ENCODE measurements around the gene SETD7. TPM values are rescaled to one million over a fixed set of nuclear protein-coding genes. Genes with fewer than 3 reads are reported as not detected.

SETD7 gene
- total RNA-seq, 1 experiment from 2014 or later = 21.3 TPM

DNA sequence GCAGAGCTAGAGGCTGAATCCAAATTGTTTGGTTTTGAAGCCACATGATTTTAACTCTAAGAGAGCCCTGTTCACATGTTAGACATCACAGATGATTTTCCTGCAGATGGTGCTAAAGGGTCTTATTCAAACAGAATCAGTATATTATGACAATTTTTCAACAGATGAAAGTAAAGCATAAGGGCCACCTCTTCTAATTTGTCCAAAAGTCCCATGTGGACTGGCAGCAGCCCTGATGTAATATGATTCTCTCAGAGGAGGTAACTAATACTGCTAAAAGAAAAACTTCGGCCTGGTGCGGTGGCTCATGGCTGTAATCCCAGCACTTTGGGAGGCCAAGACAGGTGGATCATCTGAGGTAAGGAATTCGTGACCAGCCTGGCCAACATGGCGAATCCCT lies 26.0 kb upstream of the SETD7 start:
- peak; percentile 21 for DNase-seq (ENCODE audit: low read depth, low spot score)
- in situ Hi-C loops (cut with HindIII; ENCODE audit: low pct_unique_long_range_greater_than_20kb, low sequenced_read_pairs) = no loop called here

DNA sequence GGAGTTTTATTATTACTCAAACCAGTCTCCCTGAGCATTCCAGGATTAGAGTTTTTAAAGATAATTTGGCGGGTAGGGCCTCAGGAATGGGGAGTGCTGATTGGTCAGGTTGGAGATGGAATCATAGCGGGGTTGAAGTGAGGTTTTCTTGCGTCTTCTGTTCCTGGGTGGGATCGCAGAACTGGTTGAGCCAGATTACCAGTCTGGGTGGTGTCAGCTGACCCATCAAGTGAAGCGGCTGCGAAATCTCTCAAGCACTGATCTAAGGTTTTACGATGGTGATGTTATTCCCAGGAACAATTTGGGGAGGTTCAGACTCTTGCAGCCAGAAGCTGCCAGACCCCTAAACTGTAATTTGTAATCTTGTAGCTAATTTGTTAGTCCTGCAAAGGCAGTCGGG lies 25.1 kb upstream of the SETD7 start:
- DNase-seq (ENCODE audit: low read depth, low spot score) = no peak
- in situ Hi-C loops (cut with HindIII; ENCODE audit: low pct_unique_long_range_greater_than_20kb, low sequenced_read_pairs) = no loop called here

DNA sequence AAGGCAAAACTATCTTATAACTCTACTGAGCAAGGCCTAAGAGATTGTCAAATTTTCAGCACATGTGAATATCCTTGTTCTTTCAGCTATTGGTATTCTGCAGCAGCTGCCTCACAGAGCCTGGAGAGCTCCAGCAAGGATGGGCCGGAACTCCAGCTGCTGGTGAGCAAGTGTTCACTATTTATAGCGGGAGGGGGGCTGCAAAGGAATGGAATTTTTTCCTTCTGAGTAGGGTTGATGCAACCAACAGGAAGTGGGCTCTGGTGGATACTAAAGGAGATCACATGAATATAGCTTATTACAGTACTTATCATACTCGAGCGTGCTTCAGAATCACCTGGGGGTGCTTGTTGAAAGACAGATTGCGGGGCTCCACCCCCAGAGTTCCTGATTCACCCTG lies 20.2 kb upstream of the SETD7 start:
- DNase-seq (ENCODE audit: low read depth, low spot score) = no peak
- in situ Hi-C loops (cut with HindIII; ENCODE audit: low pct_unique_long_range_greater_than_20kb, low sequenced_read_pairs) = no loop called here

DNA sequence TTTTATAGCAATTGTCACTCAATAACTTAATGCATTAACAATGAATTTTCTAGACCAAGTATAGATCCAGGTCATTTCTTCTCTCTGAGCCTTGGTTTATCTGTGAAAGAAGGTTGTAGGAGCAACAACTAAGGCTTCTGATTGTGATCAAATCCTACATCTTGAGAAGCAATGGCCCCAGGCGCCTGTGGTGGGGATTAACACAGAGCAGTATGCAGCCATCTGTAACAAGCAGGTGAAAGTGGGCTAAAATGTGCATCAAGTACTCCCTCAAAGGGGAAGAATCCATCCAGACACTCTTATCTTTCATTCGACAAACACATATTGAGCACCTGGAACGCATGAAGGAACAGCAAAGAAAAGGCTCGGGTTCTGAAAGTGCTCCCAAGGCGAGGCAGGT lies 19.1 kb upstream of the SETD7 start:
- no peak for DNase-seq (ENCODE audit: low read depth, low spot score)
- in situ Hi-C loops (cut with HindIII; ENCODE audit: low pct_unique_long_range_greater_than_20kb, low sequenced_read_pairs) = no loop called here

DNA sequence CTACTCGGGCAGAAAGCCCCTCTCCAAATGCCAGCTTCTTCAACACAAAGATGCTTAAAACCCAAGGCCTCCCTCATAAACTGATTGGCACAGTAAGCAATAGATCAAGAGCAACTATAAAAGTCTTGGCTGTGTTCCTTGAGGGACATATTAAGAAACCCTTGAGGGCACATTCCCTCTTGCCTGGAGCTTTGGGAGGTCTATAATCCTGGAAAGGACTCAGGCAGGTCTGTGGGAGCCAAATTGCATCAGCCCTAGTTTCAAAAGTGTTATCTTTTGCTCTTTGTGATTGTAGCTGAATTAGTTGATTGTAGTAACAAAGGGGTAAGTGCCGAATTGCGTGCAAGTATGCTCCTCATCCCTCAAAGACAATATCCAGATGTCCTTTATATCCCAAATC lies 18.6 kb upstream of the SETD7 start:
- in situ Hi-C loops (cut with HindIII; ENCODE audit: low pct_unique_long_range_greater_than_20kb, low sequenced_read_pairs) = no loop called here
- DNase-seq (ENCODE audit: low read depth, low spot score) = no peak

DNA sequence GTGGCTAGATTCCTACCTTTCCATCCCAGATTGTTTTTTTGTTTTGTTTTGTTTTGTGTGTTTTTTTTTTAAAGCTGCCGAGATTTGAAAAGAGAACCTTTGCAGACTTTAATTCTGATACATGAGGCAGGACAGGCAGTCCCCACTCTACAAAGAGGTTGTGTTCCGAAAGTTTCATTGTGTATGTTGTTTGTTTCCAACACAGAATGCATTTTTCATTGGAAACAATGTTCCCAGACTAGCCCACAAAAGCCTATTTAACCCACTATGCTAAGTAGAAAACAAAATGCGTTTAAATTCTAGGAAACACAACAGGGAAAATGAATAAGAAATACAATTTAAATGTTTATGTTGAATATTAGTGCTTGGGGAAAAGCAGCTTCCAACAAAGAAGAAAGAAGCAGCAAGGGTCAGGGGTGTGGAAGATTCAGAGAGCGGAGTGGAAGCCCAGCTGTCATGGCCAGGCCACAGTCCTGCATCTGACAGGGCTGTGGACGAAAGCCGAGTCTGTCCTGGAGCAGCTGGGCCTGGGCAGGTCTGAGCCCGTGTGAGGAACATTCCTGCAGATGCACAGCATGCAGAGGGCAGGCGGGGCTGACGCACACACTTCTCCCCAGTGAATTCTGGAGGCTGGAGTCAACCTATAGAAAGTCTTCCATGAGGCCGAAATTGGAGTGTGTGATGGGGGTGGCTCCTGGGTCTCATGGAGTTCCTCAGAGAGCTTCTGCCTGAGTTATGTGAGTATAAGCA lies 12.4 kb upstream of the SETD7 start:
- no peak for DNase-seq (ENCODE audit: low read depth, low spot score)
- in situ Hi-C loops (cut with HindIII; ENCODE audit: low pct_unique_long_range_greater_than_20kb, low sequenced_read_pairs) = no loop called here

DNA sequence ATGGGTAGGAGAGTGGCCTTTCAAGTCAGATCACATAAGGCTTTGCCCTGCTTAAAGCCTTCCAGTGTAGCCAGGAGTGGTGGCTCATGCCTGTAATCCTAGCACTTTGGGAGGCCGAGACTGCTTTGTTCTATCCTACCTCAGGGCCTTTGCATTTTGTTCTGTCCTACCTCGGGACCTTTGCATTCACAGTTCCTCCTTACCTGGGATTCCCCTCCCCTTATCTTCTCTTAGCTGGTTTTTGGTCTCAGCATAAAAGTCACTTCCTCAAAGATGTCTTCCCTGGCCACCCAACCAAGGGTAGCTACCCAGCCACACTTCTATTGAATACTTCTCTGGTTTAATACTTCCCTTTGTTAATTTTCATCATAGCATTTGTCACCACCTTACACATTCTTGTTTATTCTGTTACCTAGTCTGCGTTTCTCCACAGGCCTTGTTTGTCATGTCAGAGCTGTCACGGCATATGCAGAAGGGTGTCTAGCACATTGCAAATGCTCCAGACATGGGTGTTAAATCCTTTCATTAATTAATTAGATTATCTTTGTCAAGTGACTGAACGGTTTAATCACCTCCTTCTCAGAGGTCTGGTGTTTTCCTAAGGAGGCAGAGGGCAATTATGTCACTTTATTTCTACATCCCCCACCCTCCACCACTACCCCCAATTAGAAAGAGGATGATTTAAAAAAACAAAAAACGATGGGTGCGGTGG lies 11.3 kb upstream of the SETD7 start:
- no peak for DNase-seq (ENCODE audit: low read depth, low spot score)
- in situ Hi-C loops (cut with HindIII; ENCODE audit: low pct_unique_long_range_greater_than_20kb, low sequenced_read_pairs) = no loop called here

DNA sequence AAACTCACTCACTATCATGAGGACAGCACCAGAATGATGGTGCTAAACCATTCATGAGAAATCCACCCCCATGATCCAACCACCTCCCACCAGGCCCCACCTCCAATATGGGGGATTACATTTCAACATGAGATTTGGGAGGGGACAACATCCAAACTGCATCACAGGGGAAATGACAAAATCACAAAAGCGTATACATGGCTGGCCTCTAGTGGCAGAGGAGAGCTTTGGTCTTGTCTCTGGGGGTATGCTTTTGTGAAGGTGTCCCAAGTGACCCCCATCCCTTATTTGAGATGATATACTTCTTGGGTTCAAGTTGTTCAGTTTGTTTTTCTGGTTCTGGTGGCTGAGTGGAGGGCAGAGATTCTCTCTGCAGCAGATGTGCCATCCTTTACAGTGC lies 8.5 kb upstream of the SETD7 start:
- no peak for DNase-seq (ENCODE audit: low read depth, low spot score)
- in situ Hi-C loops (cut with HindIII; ENCODE audit: low pct_unique_long_range_greater_than_20kb, low sequenced_read_pairs) = no loop called here

DNA sequence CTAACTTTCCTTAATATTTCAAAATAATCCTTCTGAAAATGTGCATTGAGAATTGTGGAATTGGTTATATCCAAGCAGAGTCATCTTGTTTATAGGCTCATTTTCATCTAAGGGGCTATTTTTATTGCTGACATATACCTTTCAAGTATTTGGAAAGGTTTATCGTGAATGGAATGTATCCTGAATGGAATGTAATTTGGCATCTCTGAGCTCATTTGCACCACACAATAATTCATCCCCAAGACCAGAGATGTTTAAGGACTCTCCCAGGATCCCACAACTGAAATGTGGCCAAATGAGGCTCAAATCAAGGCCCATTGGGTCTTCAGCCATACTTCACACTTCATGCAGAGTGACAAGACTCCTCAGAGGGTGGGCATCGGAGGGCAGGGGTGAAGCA lies 7.5 kb upstream of the SETD7 start:
- in situ Hi-C loops (cut with HindIII; ENCODE audit: low pct_unique_long_range_greater_than_20kb, low sequenced_read_pairs) = no loop called here

DNA sequence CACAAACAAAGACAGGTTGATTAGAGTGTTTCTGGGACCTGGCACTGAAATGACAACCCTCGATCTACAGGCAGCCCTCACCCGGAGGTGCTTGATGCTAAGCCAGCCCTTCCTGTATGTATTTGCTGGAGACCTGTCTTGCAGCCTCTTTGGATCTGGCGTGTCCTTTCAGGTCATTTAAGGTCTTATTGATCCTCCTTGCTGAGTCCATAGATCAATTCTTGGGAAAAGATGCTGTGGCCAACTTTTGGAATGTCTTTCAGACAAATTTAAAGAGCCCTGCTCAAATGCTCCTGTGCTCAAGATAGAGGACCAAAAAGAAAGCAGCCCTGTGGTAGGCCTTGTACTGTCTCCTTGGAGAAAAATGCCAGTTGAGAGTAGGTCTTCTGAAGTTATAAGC lies 6.8 kb upstream of the SETD7 start:
- in situ Hi-C loops (cut with HindIII; ENCODE audit: low pct_unique_long_range_greater_than_20kb, low sequenced_read_pairs) = no loop called here
- DNase-seq (ENCODE audit: low read depth, low spot score) = no peak

More for the DNA sequence above, 7.5 kb upstream of the SETD7 start:
- DNase-seq (ENCODE audit: low read depth, low spot score) = no peak

DNA sequence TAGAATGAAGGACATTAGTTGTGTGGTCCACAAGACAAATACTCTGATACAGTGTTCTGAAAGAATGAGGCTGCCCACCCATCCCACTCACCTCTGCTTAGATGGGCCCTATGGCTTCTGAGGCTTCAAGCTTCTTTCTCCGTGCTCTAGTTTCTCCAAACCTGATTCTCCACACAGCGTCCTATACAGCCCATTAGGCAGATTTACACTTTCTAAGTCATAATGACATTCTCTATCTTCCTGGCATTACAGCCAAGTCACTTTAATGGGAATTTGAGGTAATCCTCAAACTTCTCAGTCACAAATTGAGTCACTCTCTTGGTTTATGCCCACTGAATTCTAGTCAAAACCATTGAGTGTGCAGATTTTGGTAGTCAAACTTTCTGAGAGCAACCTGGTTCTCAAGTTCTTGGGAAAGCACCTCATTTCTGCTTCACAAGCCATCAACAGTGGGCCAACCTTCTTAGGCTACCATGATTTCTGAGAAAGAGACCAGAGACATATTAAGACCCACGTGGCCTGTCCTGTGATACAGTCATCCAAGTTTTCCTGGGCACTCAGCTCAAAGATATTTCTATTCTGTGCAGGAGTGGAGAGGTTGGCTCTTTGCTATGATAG lies 6.2 kb upstream of the SETD7 start:
- peak; percentile 30 for DNase-seq (ENCODE audit: low read depth, low spot score)
- in situ Hi-C loops (cut with HindIII; ENCODE audit: low pct_unique_long_range_greater_than_20kb, low sequenced_read_pairs) = no loop called here

DNA sequence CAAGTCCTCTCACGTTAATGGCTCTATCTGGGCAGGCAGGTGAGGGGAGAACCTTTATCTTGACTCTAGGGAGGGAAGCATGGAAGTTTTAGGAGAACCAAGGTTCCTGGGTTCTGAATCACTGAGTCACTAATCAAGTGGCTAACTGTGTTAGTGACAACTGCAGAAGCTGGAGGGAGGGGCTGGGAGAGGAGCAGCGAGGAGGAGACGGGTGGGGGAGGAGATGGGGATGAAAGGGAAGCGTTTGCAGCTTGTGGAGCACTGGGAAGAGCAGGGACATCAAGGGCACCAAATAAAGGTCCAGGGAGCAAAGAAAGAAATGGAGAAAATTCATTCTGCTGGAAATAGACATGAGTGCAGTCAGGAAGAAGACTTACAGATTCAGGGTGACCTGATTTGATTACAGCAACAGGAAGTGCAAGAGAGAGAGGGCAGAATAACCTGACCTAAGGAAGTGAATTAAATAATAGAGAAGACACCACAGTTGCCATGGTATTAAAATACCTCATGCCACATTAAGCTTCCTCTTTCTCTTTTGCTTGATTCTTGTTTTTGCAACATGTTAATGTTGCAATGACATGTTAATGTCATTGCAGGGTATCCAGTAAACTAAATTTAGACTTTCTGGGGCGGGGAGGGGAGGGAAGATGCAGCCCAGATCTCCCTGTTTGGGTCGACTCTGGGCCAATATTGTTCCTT lies 4.5 kb upstream of the SETD7 start:
- in situ Hi-C loops (cut with HindIII; ENCODE audit: low pct_unique_long_range_greater_than_20kb, low sequenced_read_pairs) = no loop called here

DNA sequence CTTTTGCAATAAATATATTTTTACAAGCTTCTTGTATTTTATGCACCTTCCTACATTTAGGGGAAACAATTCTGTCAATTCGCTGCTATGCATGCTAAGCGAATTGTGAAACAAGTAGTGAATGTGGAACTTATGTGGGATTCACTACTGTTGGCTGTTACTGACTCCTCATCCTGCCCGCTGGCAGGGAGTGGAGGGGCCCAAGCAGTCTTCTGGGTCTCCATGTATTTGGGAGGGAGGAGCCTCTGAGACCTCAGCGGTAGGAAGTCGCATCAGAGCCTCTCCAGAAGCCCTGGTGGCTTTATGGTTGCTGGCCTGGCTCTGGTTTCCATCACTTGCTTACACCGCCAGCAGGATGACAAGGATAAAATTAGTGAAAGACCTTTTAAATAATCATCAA lies 3.7 kb upstream of the SETD7 start:
- in situ Hi-C loops (cut with HindIII; ENCODE audit: low pct_unique_long_range_greater_than_20kb, low sequenced_read_pairs) = no loop called here
- DNase-seq (ENCODE audit: low read depth, low spot score) = no peak

More for the DNA sequence above, 4.5 kb upstream of the SETD7 start:
- DNase-seq (ENCODE audit: low read depth, low spot score) = no peak

DNA sequence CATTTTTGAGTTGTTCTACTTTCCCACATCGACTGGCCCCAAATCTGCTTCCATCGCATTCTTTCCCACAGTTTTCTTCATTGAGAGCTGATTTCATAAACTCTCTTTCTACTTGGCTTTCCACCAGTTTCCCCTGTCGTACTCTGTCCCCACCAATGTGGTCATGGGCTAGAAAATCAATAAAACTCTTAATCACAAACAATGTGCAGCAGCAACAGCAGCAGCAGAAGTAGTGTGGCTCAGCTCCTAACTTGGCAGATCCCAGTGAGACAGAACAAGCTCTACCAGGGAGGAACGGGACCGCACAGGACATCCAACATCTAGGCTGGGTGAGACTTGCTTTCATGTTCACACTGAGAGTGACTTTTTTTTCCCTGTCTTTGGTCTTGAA lies 3.1 kb upstream of the SETD7 start:
- no peak for DNase-seq (ENCODE audit: low read depth, low spot score)
- in situ Hi-C loops (cut with HindIII; ENCODE audit: low pct_unique_long_range_greater_than_20kb, low sequenced_read_pairs) = no loop called here

DNA sequence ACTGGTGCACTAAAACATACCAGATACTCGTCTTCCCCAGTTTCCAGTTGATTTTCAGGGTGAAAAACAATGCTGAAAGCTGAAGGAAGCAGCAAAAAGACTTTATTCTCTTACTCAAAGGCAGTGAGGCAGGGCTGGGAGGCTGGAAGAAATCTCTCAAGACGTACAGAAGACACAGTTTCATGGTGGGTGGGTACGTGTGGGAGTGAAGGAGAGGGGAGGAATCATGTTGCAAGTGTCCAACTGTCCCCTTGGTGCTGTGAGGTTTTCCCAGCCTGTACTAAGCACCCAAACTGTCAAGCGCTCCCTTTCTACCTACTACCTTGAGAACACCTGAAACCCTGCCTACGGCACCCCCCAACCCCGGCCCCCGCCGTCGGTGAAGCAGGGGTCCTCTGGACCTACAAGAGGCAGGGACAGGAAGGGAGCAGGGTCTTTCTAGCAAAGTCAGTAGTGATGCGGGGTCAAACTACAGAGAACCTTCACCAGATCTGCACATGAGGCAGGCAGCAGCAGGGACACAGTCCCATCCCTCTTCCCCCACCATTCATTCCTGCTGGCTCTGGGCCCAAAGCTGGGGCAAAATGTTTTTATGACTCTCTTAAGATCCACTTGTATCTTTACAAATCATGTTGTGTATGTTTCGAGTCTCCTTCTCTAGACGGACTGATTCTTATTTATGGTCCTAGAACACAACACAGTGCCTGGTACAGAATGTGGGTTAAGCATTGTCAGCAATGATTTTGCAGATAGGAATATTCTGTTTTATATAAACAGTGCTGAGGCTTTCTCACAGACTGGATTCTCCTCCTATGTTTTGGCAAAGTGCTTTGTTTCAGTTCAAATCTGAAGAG lies 2.4 kb upstream of the SETD7 start:
- in situ Hi-C loops (cut with HindIII; ENCODE audit: low pct_unique_long_range_greater_than_20kb, low sequenced_read_pairs) = no loop called here
- DNase-seq (ENCODE audit: low read depth, low spot score) = no peak

DNA sequence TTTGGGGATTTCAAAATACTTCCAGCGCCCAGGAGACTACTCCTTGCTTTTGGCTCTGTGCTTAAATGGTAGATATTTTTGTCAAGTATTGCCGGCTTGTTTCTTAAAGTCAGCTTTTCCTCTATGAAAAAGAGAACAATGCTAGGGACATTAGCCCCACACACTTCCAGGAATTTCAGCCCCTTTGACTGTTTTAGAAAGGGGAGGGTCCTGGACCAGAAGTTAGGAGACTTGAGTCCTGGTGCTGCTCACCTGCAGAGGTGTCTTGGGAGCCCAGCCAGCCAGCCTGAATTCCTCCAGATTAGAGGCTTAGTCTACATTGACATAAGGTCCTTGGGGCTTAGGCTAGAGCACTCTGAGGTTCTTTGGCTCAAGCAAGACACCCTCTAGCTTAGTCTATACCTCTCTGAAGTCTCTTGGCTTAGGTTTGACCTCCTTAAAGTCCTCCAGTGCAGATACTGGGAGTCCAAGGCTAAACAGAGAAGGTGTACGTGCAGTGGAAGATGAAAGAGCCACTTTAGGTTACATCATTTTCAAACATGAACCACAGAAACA lies 1.6 kb upstream of the SETD7 start:
- no peak for DNase-seq (ENCODE audit: low read depth, low spot score)
- in situ Hi-C loops (cut with HindIII; ENCODE audit: low pct_unique_long_range_greater_than_20kb, low sequenced_read_pairs) = no loop called here
